Karpas-422 (cell line): ENCODE measurements around the gene IREB2. TPM values are rescaled to one million over a fixed set of nuclear protein-coding genes. Genes with fewer than 3 reads are reported as not detected.

Source experiments
- DNase-seq: peaks from one replicate; pipeline ENCODE4 v3.0.0-alpha.2; 2015
- H2AFZ ChIP-seq: fragments of 200-600 bp; sonication (generic); 2 replicates; pipeline ENCODE4 v1.6.1; 2014; ENCODE audit warnings: antibody characterized with exemption, low read length, mixed read lengths
- H3K27ac ChIP-seq: fragments of 200-600 bp; sonication (generic); 2 replicates; pipeline ENCODE4 v1.5.1; 2014; ENCODE audit warnings: mild to moderate bottlenecking, low read length, moderate library complexity
- H3K27me3 ChIP-seq: fragments of 200-600 bp; sonication (generic); 2 replicates; pipeline ENCODE4 v1.6.1; 2014; ENCODE audit warnings: low read length, mixed read lengths
- H3K36me3 ChIP-seq: fragments of 200-600 bp; sonication (generic); 2 replicates; pipeline ENCODE4 v1.6.1; 2014; ENCODE audit warnings: low read length, mixed read lengths; ENCODE audit not compliant: insufficient read depth
- H3K4me1 ChIP-seq: fragments of 200-600 bp; sonication (generic); 2 replicates; pipeline ENCODE4 v1.6.1; 2014; ENCODE audit warnings: mild to moderate bottlenecking, low read length, mixed read lengths
- H3K4me2 ChIP-seq: fragments of 200-600 bp; sonication (generic); 2 replicates; pipeline ENCODE4 v1.6.1; 2014; ENCODE audit warnings: low read length, low read depth, mild to moderate bottlenecking; ENCODE audit not compliant: poor library complexity, severe bottlenecking
- H3K4me3 ChIP-seq: fragments of 200-600 bp; sonication (generic); 2 replicates; pipeline ENCODE4 v1.5.1; 2014; ENCODE audit warnings: mild to moderate bottlenecking, antibody characterized with exemption, low read length, mixed read lengths
- H3K79me2 ChIP-seq: fragments of 200-600 bp; sonication (generic); 2 replicates; pipeline ENCODE4 v1.6.1; 2014; ENCODE audit warnings: mild to moderate bottlenecking, low read length, mixed read lengths
- H3K9ac ChIP-seq: fragments of 200-600 bp; sonication (generic); 2 replicates; pipeline ENCODE4 v1.6.0; 2014; ENCODE audit warnings: low read length
- H3K9me2 ChIP-seq: fragments of 200-600 bp; sonication (generic), shearing (Covaris generic); replicated peaks from 2 replicates; pipeline ENCODE4 v1.6.0; 2014; ENCODE audit warnings: mild to moderate bottlenecking, low read length, moderate library complexity; ENCODE audit not compliant: insufficient read depth
- H3K9me3 ChIP-seq: fragments of 300-700, 200-600 bp; sonication (generic); 2 replicates; pipeline ENCODE4 v1.6.1; 2014; ENCODE audit warnings: low read length, mixed read lengths
- H4K20me1 ChIP-seq: fragments of 200-600 bp; sonication (generic); 2 replicates; pipeline ENCODE4 v1.6.1; 2014; ENCODE audit warnings: mild to moderate bottlenecking, antibody characterized with exemption, low read length, low read depth; ENCODE audit not compliant: insufficient read depth
- total RNA-seq: library from RNA; depleted of rRNA; stranded (reverse); fragments of >200 nt; shearing (Covaris generic); gene quantifications from 2 replicates; pipeline ENCODE4 v1.2.3, GENCODE V29; 2014; ENCODE audit warnings: low replicate concordance; rRNA removed

IREB2 gene
- total RNA-seq: 25.1 and 36.2 TPM in 2 replicates

GRCh38 chr15:78437762-78438618 lies at the start of gene IREB2:
IREB2 (plus strand) TSS chr15:78438216; CDS start chr15:78438338, 122 bp downstream.
- Histone ChIP-seq H2AFZ (0 out of 2 replicates have a peak within 1 kb of the TSS, but pooled peaks have one; percentile 68), H3K36me3 (peaks cover 29% of the 10 kb centered on the region), H3K9ac (peak within 1 kb of the TSS; percentile 100), H3K4me1 (peaks cover 28% of the 10 kb centered on the region), H3K4me2 (peak within 1 kb of the TSS; percentile 96), H3K27ac (peak within 1 kb of the TSS; percentile 69), H3K9me3 (no peaks in the 10 kb centered on the region), H3K9me2 (no peaks in the 10 kb centered on the region), H4K20me1 (peaks cover 10% of the 10 kb centered on the region; the same call in 1 of the 2 replicates), H3K4me3 (peak within 1 kb of the TSS; percentile 97), H3K79me2 (peaks cover 49% of the 10 kb centered on the region), H3K27me3 (no peaks in the 10 kb centered on the region)
- peak; percentile 99 for DNase-seq

GRCh38 chr15:78388865-78389264 lies 49.2 kb upstream of the IREB2 start:
- no peak overlapping the region for H3K27ac ChIP-seq
- no peaks in the 10 kb centered on the region for H3K27me3 ChIP-seq
- H3K9me2 ChIP-seq: no peaks in the 10 kb centered on the region
- no peak overlapping the region for H3K4me2 ChIP-seq
- H3K4me3 ChIP-seq: no peak overlapping the region
- no peak for DNase-seq
- H2AFZ ChIP-seq: no peak overlapping the region
- H3K36me3 ChIP-seq: no peaks in the 10 kb centered on the region
- H4K20me1 ChIP-seq: no peaks in the 10 kb centered on the region
- H3K9me3 ChIP-seq: no peaks in the 10 kb centered on the region
- H3K4me1 ChIP-seq: no peaks in the 10 kb centered on the region
- no peak overlapping the region for H3K9ac ChIP-seq
- no peaks in the 10 kb centered on the region for H3K79me2 ChIP-seq

GRCh38 chr15:78389322-78389721 lies 48.7 kb upstream of the IREB2 start:
- no peaks in the 10 kb centered on the region for H3K9me3 ChIP-seq
- DNase-seq: no peak
- no peaks in the 10 kb centered on the region for H3K36me3 ChIP-seq

GRCh38 chr15:78389738-78390137 lies 48.3 kb upstream of the IREB2 start:
- DNase-seq: no peak
- H3K4me1 ChIP-seq: no peaks in the 10 kb centered on the region
- no peaks in the 10 kb centered on the region for H3K27me3 ChIP-seq
- H4K20me1 ChIP-seq: no peaks in the 10 kb centered on the region
- no peak overlapping the region for H3K4me3 ChIP-seq
- no peak overlapping the region for H2AFZ ChIP-seq
- H3K36me3 ChIP-seq: no peaks in the 10 kb centered on the region
- H3K79me2 ChIP-seq: no peaks in the 10 kb centered on the region
- H3K9ac ChIP-seq: no peak overlapping the region
- no peaks in the 10 kb centered on the region for H3K9me2 ChIP-seq
- H3K4me2 ChIP-seq: no peak overlapping the region
- no peaks in the 10 kb centered on the region for H3K9me3 ChIP-seq
- no peak overlapping the region for H3K27ac ChIP-seq

More at GRCh38 chr15:78389322-78389721, 48.7 kb upstream of the IREB2 start:
- Histone ChIP-seq H3K4me3 (no peak overlapping the region), H3K79me2 (no peaks in the 10 kb centered on the region), H3K4me1 (no peaks in the 10 kb centered on the region), H3K27me3 (no peaks in the 10 kb centered on the region), H4K20me1 (no peaks in the 10 kb centered on the region), H3K27ac (no peak overlapping the region), H2AFZ (no peak overlapping the region), H3K9ac (no peak overlapping the region), H3K4me2 (no peak overlapping the region), H3K9me2 (no peaks in the 10 kb centered on the region)

GRCh38 chr15:78390242-78390641 lies 47.8 kb upstream of the IREB2 start:
- H3K79me2 ChIP-seq: no peaks in the 10 kb centered on the region
- no peak overlapping the region for H2AFZ ChIP-seq
- H3K9me2 ChIP-seq: no peaks in the 10 kb centered on the region
- no peaks in the 10 kb centered on the region for H3K36me3 ChIP-seq
- no peak overlapping the region for H3K27ac ChIP-seq
- H3K9ac ChIP-seq: no peak overlapping the region
- no peak for DNase-seq
- H3K4me3 ChIP-seq: no peak overlapping the region
- no peaks in the 10 kb centered on the region for H4K20me1 ChIP-seq
- no peaks in the 10 kb centered on the region for H3K9me3 ChIP-seq
- no peaks in the 10 kb centered on the region for H3K27me3 ChIP-seq
- H3K4me1 ChIP-seq: no peaks in the 10 kb centered on the region
- no peak overlapping the region for H3K4me2 ChIP-seq

GRCh38 chr15:78390826-78391225 lies 47.2 kb upstream of the IREB2 start:
- Histone ChIP-seq H2AFZ (no peak overlapping the region), H3K9ac (no peak overlapping the region), H3K4me1 (no peaks in the 10 kb centered on the region), H3K9me2 (no peaks in the 10 kb centered on the region), H3K9me3 (no peaks in the 10 kb centered on the region), H3K27me3 (no peaks in the 10 kb centered on the region), H3K4me3 (no peak overlapping the region), H4K20me1 (no peaks in the 10 kb centered on the region), H3K79me2 (no peaks in the 10 kb centered on the region), H3K27ac (no peak overlapping the region), H3K4me2 (no peak overlapping the region), H3K36me3 (no peaks in the 10 kb centered on the region)
- DNase-seq: no peak

- Histone ChIP-seq H3K27me3 (no peaks in the 10 kb centered on the region), H3K9me3 (no peaks in the 10 kb centered on the region), H3K27ac (no peak overlapping the region), H3K36me3 (no peaks in the 10 kb centered on the region), H3K4me3 (no peak overlapping the region), H3K9ac (no peak overlapping the region), H3K4me2 (no peak overlapping the region), H2AFZ (no peak overlapping the region), H3K79me2 (no peaks in the 10 kb centered on the region), H3K4me1 (no peaks in the 10 kb centered on the region), H3K9me2 (no peaks in the 10 kb centered on the region), H4K20me1 (no peaks in the 10 kb centered on the region)
- DNase-seq: no peak
Observed at GRCh38 chr15:78391781-78392180, 46.2 kb upstream of the IREB2 start.

GRCh38 chr15:78392430-78392829 lies 45.6 kb upstream of the IREB2 start:
- no peak overlapping the region for H3K4me2 ChIP-seq
- no peak overlapping the region for H3K9ac ChIP-seq
- no peaks in the 10 kb centered on the region for H3K27me3 ChIP-seq
- no peaks in the 10 kb centered on the region for H3K79me2 ChIP-seq
- DNase-seq: no peak
- H3K27ac ChIP-seq: no peak overlapping the region
- no peaks in the 10 kb centered on the region for H3K36me3 ChIP-seq
- H3K9me3 ChIP-seq: no peaks in the 10 kb centered on the region
- no peak overlapping the region for H2AFZ ChIP-seq
- no peaks in the 10 kb centered on the region for H3K9me2 ChIP-seq
- H4K20me1 ChIP-seq: no peaks in the 10 kb centered on the region
- H3K4me3 ChIP-seq: no peak overlapping the region
- no peaks in the 10 kb centered on the region for H3K4me1 ChIP-seq
